Urothelium cell line (cell line): ENCODE data around the gene DCHS2.
"Not testable (repeated sequence)": the region's sequence is repeated elsewhere in the genome, so short reads cannot be mapped to it uniquely, and the experiment has no call there.

ENCODE experiments used
- DNase-seq: peaks from one replicate; pipeline ENCODE4 v3.0.0; 2011; ENCODE audit warnings: low spot score, mixed read lengths
- FAIRE-seq: peaks from 2 replicates; lab custom pipeline; 2011; peaks lifted over from hg19 to GRCh38; lab: Jason Lieb, UNC

Gene DCHS2

DNA sequence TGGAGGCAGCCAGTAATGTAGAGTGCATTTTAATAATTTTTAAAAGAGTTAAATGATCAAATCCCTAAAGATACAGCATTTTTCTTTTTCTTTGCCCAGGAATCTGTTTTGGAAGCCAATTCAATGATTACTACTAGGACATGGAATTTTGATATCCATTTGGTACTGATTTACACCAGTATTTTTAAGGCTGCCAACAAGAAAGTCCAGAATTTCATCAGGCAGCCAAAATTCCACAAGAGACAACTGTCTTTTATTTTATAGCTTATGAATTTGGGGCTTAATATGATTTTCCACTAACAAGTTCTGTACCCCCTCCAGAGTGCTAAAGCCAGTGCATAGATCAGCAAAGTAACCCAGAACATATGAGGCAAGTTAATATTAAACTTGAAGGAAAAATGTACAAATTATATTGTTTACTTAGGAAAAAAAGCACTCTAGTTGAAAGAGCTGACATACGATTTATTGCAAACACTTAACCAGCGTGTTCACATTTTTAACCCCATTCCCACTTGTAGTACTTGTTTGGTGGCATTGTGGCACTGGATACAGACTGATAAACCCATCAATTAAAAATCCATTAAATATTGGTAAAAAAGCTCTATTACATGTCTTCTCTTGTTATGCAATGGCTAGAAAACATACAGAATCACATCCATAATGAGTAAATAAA lies 259.7 kb downstream of the DCHS2 start:
- FAIRE-seq: no peak
- DNase-seq: no peak

DNA sequence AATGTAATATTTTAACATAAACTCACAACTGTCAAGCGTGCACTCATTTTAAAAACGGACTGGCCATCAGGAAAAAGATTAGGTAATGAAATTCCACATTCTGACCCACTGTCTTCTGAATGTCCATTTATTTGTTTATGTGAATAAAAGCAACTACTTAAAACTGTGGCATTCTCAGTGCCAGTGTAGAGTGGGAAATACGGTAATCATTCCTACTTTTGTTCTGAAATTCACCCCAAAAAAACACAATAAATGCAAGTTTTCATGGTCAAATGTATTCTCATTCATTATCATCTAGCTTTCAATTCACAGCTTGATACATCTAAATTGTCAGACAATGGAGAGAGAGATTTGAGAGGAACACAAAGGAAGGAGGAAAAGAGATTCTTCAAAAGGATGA lies 260.9 kb downstream of the DCHS2 start:
- FAIRE-seq: no peak
- DNase-seq: no peak

DNA sequence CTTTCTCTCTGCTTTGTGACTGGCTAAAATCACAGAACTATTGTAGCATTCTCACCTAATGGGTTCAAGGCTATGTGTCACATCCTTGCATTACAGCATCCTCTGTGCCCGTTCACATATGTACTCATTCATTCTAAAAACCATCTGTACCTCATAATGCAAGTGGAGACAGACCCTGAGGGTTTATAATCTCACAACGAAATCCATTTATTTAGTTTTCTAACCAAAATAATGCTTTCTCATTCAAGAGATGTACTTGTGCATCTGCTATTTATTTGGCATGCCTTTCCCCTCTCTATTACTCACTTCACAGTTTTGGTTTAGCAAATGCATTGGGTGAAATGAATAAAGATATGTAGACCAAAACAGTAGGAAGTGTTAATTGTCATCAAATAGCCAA lies 261.5 kb downstream of the DCHS2 start:
- FAIRE-seq: no peak
- no peak for DNase-seq

DNA sequence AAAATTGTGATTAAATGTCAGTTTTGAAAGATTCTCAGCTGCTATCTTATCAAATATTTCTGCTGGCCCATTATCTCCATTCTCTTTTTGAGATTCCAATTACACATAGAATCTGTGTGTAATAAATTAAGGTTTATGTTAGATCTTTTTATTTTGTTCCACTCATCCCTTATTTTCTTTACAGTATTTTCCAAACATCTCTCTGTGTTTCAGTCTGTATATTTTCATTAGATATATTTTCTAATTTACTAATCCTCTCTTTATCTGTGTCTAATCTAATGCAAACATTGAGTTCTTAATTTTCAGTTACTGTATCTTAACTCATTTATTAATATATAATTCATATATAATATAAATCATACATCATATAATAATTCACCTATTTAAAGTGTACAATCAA lies 268.7 kb downstream of the DCHS2 start:
- no peak for FAIRE-seq
- no peak for DNase-seq

DNA sequence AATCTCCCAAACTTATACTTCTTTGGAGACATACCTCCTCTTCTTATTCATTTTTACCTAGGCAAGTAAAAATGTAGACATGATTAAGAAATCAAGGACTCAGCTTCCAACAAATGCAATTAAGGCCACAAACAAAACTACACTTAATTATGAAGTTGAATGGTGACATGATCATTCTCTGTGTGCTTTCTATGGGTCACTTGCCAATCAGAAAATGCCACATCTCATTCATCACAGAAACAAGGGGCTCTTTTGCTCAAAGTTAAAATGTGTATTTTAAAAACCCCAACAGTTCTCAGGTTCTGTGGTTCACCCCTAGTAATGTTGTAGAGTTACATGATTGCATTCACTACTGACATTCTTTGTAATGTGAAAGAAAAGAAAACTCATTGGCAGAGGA lies 273.5 kb downstream of the DCHS2 start:
- no peak for DNase-seq
- FAIRE-seq: no peak

DNA sequence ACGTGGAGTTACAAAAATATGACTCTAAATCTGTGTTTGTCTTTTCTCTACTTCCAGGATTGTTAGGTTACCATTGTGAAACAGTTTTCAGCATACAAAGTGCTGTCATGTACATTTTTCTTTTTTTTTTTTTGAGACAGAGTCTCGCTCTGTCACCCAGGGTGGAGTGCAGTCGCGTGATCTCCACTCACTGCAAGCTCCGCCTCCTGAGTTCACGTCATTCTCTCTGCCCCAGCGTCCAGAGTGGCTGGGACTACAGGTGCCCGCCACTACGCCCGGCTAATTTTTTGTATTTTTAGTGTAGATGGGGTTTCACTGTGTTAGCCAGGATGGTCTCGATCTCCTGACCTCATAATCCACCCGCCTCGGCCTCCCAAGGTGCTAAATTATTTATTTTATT lies 274.2 kb downstream of the DCHS2 start:
- not testable (repeated sequence) for FAIRE-seq, DNase-seq

DNA sequence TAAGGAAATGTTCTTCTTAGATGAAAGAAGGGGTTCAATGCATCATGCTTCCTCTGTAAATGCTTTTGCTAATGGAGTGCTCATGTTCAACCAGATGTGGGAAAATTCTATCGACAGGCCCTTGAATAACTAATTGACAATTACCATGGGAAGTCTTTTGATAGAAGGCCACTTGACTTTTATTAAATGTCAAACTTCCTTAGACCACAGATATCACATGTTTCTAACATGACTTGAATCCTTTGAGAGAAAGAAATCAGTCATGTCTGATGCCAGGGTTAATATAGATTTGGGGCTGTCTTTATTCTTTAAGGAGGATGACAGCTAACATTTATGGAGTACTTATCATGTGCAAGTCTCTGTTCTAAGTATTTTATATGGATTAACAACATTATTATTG lies 280.1 kb downstream of the DCHS2 start:
- FAIRE-seq (no peak), DNase-seq (no peak)

DNA sequence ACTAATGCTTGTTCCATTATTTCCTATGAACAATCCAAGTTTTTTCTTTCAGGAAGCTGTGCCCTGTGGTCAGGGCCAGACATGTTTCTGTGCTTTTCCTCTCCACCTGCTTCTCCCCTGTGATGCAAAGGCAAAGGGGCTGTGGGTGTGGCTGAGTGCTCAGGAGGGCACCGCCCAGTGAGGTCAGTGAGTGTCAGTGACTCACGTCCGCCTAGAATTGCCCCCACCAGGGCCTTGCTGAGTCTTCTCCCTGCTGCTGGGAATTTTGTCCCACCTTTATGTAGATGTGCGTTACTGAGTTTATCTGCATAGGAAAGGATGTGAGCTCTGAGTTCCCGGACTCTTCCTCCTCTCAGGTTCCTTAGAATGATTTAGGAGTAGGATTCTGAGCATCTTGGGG lies 283.2 kb downstream of the DCHS2 start:
- FAIRE-seq: no peak
- DNase-seq: peak; percentile 14

DNA sequence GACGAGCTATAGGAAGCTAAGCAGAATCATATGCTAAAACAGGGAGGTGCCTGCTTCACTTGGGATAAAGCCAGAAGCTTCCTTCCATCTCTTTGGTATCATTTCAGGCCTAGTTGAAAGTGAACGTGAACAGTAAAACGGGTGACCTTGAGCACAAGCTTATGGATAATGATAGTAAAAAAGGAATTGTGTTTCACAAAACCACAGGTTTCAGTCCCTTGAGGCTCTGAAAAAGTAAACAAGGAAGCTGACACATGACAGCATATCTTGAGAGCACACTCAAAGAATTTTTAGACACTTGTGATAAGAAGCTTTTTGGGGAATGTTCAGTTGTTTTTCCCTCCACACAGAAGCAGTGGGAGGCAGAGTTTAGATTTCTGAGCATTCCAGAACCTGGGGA lies 286.1 kb downstream of the DCHS2 start:
- DNase-seq (no peak), FAIRE-seq (no peak)

DNA sequence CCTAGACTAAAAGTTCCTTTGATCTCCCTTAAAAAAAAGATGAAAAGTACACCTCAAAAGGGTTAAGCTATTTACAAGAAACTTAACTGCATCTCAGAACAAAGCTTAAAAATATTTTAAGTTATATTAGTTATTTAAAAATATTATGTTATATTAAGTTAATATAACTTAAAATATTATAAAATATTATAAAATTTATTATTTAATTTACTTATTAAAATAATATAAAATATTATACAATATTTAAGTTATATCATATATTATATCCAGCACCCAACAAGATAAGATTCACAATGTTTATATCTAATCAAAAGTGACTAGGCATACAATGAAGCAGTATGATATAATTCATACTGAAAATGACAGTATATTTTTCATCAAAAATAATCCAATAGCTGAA lies 296.9 kb downstream of the DCHS2 start:
- no peak for FAIRE-seq
- DNase-seq: no peak

DNA sequence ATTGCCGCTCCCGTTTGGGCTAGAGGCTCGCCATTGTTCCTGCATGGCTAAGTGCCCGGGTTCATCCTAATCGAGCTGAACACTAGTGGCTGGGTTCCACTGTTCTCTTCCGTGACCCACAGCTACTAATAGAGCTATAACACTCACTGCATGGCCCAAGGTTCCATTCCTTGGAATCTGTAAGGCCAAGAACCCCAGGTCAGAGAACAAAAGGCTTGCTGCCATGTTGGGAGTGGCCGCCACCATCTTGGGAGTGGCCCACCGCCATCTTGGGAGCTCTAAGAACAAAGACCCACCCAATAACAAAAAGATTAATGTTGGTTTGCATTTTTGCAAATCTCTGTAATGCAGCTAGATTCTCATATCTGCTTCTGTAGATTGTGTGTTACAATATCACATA lies 299.0 kb downstream of the DCHS2 start:
- DNase-seq (no peak), FAIRE-seq (no peak)

DNA sequence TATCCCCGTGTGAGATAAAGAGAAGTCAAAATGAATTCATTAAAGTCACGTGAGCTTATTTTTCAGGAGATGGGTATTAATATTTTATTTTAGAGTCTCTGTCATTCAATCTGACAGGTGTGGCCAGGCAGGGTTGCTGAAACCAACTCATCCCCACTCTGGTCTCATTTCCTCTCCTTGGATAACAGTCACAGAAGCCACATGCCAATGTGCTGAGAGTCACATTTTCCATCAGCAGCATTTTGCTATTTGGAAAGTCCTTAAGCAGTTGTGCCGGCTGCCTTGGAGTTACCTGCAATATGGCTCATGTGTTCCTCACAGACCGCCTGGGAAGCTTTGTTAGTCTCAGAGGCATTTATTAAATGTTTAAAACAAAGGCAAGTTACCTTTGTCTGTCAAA lies 302.3 kb downstream of the DCHS2 start:
- DNase-seq: peak; percentile 24

DNA sequence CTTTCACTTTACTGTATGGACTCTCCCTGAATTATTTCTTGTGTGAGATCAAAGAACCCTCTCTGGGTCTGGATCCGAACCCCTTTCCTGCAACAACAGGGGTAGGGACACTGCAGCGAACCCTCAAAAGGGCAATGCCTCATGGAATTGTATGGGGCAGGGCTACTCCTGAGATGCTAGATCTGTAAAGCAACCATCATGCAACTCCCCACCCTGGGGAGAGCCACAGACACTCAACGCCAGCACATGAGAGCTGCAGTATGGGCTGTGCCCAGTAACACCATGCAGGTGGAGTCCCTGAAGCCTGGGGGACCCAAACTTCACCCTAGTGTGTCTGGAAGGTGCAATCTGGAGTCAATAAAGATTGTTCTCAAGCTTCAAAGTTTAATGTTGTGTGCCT lies 304.7 kb downstream of the DCHS2 start:
- DNase-seq (no peak), FAIRE-seq (no peak)

More for the DNA sequence above, 302.3 kb downstream of the DCHS2 start:
- no peak for FAIRE-seq

DNA sequence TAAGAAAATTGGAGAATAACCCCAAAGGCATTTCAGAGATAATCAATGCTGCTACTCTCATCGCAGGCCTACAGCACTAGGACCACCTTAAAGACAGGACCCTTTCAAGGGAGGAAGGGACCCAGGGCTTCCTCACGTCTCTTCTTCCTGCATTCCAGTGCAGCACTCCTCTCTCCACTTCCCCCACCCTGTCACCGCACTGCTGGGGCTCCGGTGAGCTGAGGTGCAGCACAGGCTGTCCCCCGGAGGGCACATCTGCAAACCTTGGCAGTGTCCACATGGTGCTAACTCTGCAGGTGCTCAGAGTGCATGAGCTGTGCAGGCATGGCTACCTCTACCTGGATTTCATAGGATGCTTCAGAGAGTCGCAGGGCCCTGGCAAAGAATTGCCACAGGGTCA lies 305.6 kb downstream of the DCHS2 start:
- FAIRE-seq: no peak
- DNase-seq: no peak

DNA sequence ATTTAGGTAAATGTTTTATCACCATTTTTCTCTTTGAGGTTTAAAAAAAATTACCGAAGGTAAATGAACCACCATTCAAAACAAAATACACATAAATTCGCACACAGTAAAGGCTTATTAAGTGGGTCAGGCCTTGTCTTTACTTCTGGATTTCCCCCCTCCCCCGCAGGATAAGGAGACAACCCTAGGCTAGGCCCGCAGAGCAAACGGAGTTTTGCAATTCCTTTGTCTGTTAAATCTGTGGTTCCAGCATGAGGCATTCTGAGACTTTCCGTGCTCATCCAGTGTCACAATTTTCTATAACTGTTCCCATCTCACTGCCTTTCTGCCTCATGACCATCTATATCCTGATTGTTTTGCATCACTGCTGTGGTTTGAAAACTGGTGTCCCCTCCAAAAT lies 307.4 kb downstream of the DCHS2 start:
- no peak for DNase-seq
- FAIRE-seq: no peak

DNA sequence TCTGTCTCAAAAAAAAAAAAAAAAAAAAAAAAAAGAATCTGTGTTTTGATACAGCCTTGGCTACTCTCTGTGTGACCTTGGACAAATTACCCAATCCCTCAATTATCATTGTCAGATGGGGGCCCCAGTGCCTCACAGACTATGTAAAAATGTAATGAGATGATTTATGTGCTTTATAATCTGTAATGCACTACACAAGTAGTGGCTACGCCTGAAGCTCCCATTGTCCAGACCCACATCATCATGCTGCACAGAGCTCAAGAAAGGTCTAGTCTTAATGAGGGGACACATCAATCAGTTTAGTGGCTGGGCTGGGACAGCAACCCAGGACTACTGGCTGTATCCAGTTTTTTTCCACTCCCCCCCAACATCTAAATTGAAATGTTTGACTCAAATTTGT lies 308.3 kb downstream of the DCHS2 start:
- FAIRE-seq: no peak
- DNase-seq: no peak
